ENCODE data around the gene ENC1. TPM values are rescaled to one million over a fixed set of nuclear protein-coding genes. Genes with fewer than 3 reads are reported as not detected.

ENC1 gene
- total RNA-seq, 1 donor = 3.5 TPM

- no peak for DNase-seq (ENCODE audit: low read depth in 2 of 3, low spot score in 2 of 3)
Observed at GRCh38 chr5:74616236-74617146, 24.0 kb downstream of the ENC1 start.

- DNase-seq (ENCODE audit: low read depth in 2 of 3, low spot score in 2 of 3) = peak in 2 of 3 donors; percentile 6 to 62
Observed at GRCh38 chr5:74613283-74613682, 27.2 kb downstream of the ENC1 start.

- DNase-seq (ENCODE audit: low read depth in 2 of 3, low spot score in 2 of 3) = no peak
Observed at GRCh38 chr5:74612045-74612444, 28.5 kb downstream of the ENC1 start.

GRCh38 chr5:74608736-74609601 is 31.6 kb downstream of the ENC1 start:
- no peak for DNase-seq (ENCODE audit: low read depth in 2 of 3, low spot score in 2 of 3)

GRCh38 chr5:74605759-74606158 is 34.8 kb downstream of the ENC1 start:
- no peak for DNase-seq (ENCODE audit: low read depth in 2 of 3, low spot score in 2 of 3)

- peak in 2 of 3 donors; percentile 6 to 57 for DNase-seq (ENCODE audit: low read depth in 2 of 3, low spot score in 2 of 3)
Observed at GRCh38 chr5:74603376-74603775, 37.2 kb downstream of the ENC1 start.

GRCh38 chr5:74599148-74599547 is 41.4 kb downstream of the ENC1 start:
- DNase-seq (ENCODE audit: low read depth in 2 of 3, low spot score in 2 of 3) = no peak

- DNase-seq (ENCODE audit: low read depth in 2 of 3, low spot score in 2 of 3) = no peak
Observed at GRCh38 chr5:74598731-74599130, 41.8 kb downstream of the ENC1 start.

- no peak for DNase-seq (ENCODE audit: low read depth in 2 of 3, low spot score in 2 of 3)
Observed at GRCh38 chr5:74596927-74597326, 43.6 kb downstream of the ENC1 start.

- no peak for DNase-seq (ENCODE audit: low read depth in 2 of 3, low spot score in 2 of 3)
Observed at GRCh38 chr5:74595143-74595925, 45.2 kb downstream of the ENC1 start.

- no peak for DNase-seq (ENCODE audit: low read depth in 2 of 3, low spot score in 2 of 3)
Observed at GRCh38 chr5:74594137-74595040, 46.1 kb downstream of the ENC1 start.

GRCh38 chr5:74589204-74590056 is 51.1 kb downstream of the ENC1 start:
- no peak for DNase-seq (ENCODE audit: low read depth in 2 of 3, low spot score in 2 of 3)

GRCh38 chr5:74588415-74588814 is 52.1 kb downstream of the ENC1 start:
- DNase-seq (ENCODE audit: low read depth in 2 of 3, low spot score in 2 of 3) = no peak

- DNase-seq (ENCODE audit: low read depth in 2 of 3, low spot score in 2 of 3) = no peak
Observed at GRCh38 chr5:74587890-74588289, 52.6 kb downstream of the ENC1 start.

GRCh38 chr5:74587300-74587699 is 53.2 kb downstream of the ENC1 start:
- no peak for DNase-seq (ENCODE audit: low read depth in 2 of 3, low spot score in 2 of 3)

- DNase-seq (ENCODE audit: low read depth in 2 of 3, low spot score in 2 of 3) = no peak
Observed at GRCh38 chr5:74586856-74587255, 53.7 kb downstream of the ENC1 start.

GRCh38 chr5:74582853-74583252 is 57.7 kb downstream of the ENC1 start:
- DNase-seq (ENCODE audit: low read depth in 2 of 3, low spot score in 2 of 3) = no peak

- DNase-seq (ENCODE audit: low read depth in 2 of 3, low spot score in 2 of 3) = no peak
Observed at GRCh38 chr5:74581988-74582365, 58.6 kb downstream of the ENC1 start.

GRCh38 chr5:74580729-74581109 is 59.8 kb downstream of the ENC1 start:
- DNase-seq (ENCODE audit: low read depth in 2 of 3, low spot score in 2 of 3) = no peak
